ENCODE data around the gene PPP1R10.

GRCh38 chr6:30611150-30611855, 5.7 kb downstream of the PPP1R10 start:
- TF ChIP-seq CTCF (IDR thresholded peaks at IDR 0.05) (no peak), POLR2A (IDR thresholded peaks at IDR 0.05) (no peak)
